Stomach (tissue), 4 donors: ENCODE data around the gene CCDC116.
"Not testable (repeated sequence)": the region's sequence is repeated elsewhere in the genome, so short reads cannot be mapped to it uniquely, and the experiment has no call there.

Experiments used
- POLR2A ChIP-seq, 4 donors: fragments of 450-650 bp; IDR thresholded peaks; one replicate each; pipeline ENCODE4 v1.6.1; 2016; ENCODE audit warnings: antibody characterized with exemption in 4 of 4, control low read depth in 2 of 4, mild to moderate bottlenecking in 1 of 4, moderate library complexity in 1 of 4
- POLR2AphosphoS5 ChIP-seq, 3 donors: sonication (generic); formaldehyde crosslinking; IDR thresholded peaks; one replicate each; pipeline ENCODE4 v1.6.1; 2016; ENCODE audit warnings: antibody characterized with exemption in 3 of 3
- TF ChIP-seq, protein P1 (sequence below), 7 experiments: fragments of 450-650 bp in 4 of 7; fragments of 200-600 bp in 3 of 7; sonication (generic) in 3 of 7; IDR thresholded peaks; one replicate each; pipeline ENCODE4 v1.5.1; 2016 to 2019; ENCODE audit warnings: antibody characterized with exemption in 7 of 7, control low read depth in 2 of 7, mild to moderate bottlenecking in 1 of 7

DNA sequence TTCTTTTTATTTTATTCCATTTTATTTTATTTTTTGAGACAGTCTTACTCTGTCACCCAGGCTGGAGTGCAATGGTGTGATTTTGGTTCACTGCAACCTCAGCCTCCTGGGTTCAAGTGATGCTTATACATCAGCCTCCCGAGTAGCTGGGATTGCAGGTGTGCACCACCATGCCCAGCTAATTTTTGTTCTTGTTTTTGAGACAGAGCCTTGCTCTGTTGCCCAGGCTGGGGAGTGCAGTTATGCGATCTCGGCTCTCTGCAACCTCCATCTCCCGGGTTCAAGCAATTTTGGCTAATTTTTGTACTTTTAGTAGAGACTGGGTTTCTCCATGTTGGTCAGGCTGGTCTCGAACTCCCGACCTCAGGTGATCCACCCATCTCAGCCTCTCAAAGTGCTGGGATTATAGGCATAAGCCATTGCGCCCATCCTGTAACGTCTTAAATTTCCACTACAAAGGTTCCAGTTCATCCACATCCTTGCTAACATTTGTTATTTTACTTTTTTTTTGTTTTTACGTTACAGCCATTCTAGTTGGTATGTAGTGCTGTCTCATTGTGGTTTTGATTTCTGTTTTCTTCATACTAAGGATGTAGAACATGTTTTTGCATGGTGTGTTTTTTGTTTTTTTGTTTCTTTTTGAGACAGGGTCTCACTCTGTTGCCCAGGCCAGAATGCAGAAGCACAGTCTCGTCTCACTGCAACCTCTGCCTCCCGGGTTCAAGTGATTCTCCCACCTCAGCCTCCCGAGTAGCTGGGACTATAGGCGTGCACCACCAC lies 36.0 kb upstream of the CCDC116 start:
- TF ChIP-seq, protein P1, sequence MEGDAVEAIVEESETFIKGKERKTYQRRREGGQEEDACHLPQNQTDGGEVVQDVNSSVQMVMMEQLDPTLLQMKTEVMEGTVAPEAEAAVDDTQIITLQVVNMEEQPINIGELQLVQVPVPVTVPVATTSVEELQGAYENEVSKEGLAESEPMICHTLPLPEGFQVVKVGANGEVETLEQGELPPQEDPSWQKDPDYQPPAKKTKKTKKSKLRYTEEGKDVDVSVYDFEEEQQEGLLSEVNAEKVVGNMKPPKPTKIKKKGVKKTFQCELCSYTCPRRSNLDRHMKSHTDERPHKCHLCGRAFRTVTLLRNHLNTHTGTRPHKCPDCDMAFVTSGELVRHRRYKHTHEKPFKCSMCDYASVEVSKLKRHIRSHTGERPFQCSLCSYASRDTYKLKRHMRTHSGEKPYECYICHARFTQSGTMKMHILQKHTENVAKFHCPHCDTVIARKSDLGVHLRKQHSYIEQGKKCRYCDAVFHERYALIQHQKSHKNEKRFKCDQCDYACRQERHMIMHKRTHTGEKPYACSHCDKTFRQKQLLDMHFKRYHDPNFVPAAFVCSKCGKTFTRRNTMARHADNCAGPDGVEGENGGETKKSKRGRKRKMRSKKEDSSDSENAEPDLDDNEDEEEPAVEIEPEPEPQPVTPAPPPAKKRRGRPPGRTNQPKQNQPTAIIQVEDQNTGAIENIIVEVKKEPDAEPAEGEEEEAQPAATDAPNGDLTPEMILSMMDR (IDR thresholded peaks at IDR 0.05): not testable (repeated sequence)
- not testable (repeated sequence) for TF ChIP-seq POLR2A, POLR2AphosphoS5 (IDR thresholded peaks at IDR 0.05)
